Duodenal mucosa (tissue), 2 donors: ENCODE results near the gene BRINP1.

ENCODE experiments used
- H3K27ac ChIP-seq: one replicate; pipeline ENCODE4 v1.7.0; 2013; ENCODE audit warnings: low read depth, low read length
- H3K27me3 ChIP-seq, 2 donors: one replicate each; pipeline ENCODE4 v1.7.0; 2013; ENCODE audit warnings: low read length in 2 of 2, control low read depth in 1 of 2; ENCODE audit not compliant: insufficient read depth in 2 of 2, control insufficient read depth in 1 of 2
- H3K36me3 ChIP-seq, 2 donors: one replicate each; pipeline ENCODE4 v1.7.0; 2013; ENCODE audit warnings: low read length in 2 of 2, control low read depth in 1 of 2; ENCODE audit not compliant: insufficient read depth in 2 of 2, control insufficient read depth in 1 of 2
- H3K4me1 ChIP-seq, 2 donors: one replicate each; pipeline ENCODE4 v1.7.0; 2013; ENCODE audit warnings: low read length in 2 of 2, control low read depth in 1 of 2; ENCODE audit not compliant: insufficient read depth in 2 of 2, control insufficient read depth in 1 of 2
- H3K4me3 ChIP-seq, 2 donors: one replicate each; pipeline ENCODE4 v1.7.0; 2013; ENCODE audit warnings: low read length in 2 of 2, low read depth in 1 of 2
- H3K9ac ChIP-seq, 2 donors: one replicate each; pipeline ENCODE4 v1.7.0; 2013; ENCODE audit warnings: low read length in 2 of 2, low read depth in 1 of 2
- H3K9me3 ChIP-seq, 2 donors: one replicate each; pipeline ENCODE4 v1.7.0; 2013; ENCODE audit warnings: low read length in 2 of 2, control low read depth in 1 of 2; ENCODE audit not compliant: control insufficient read depth in 1 of 2

BRINP1 gene

DNA sequence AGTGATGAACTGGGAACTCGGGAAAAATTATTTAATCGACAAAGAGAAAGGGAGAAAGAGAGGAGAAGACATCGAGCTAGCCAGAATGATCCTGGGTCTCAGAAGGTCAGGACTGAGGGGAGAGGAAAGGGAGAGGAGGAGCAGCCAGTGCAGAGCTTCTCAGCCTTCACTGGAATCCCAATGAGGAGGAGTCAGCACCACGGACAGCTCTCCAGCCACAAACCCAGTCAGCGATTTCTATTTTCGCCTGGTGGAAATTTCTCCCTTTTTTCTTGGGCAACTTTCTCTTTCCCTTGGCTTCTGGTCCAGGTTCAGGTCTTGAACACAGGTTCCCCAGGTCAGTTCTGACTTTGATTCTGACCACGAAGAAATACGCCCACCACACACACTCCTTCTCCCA lies 1.6 kb upstream of the BRINP1 start:
- Histone ChIP-seq H3K4me1 (no peaks in the 10 kb centered on the region), H3K9me3 (no peaks in the 10 kb centered on the region), H3K27me3 (peaks cover 14 to 18% of the 10 kb centered on the region in 2 donors), H3K36me3 (no peaks in the 10 kb centered on the region), H3K27ac (no peak overlapping the region), H3K4me3 (no peak overlapping the region), H3K9ac (no peak overlapping the region)

DNA sequence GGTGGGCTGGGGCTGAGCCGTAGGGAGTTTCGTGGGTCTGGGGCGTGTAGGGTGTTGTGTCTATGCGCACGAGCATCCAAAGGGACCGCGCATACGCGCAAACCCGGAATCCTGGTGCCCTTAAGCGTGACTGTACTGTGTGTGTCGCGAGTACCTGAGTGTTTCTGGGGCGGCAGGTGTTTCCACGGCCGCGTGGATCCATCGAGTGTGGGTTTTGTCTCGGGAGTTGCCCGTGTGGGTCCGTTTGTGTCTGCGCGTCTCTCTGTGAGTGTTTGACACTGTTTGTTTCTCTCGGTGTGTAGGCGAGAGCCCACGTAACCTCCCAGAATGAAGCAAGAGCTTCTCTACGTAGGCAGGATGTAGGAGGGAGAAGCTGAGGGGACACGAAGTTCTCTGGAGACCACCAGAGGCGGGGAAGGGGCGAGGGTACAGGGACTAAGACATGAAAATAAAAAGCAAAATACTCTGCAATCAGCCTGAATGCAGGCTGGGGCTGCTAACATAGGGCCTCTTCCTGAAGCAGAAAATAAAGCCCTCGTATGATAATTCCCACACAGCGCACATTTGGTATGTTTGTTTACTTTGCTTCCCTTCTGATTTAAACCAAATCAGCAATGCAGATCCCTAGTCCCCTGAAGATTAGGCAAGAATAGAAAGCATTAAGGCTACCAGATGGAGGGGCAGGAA lies 588 bp upstream of the BRINP1 start:
- Histone ChIP-seq H3K4me3 (no peak overlapping the region), H3K36me3 (no peaks in the 10 kb centered on the region), H3K9me3 (no peaks in the 10 kb centered on the region), H3K27ac (no peak overlapping the region), H3K27me3 (peaks cover 14 to 18% of the 10 kb centered on the region in 2 donors), H3K9ac (no peak overlapping the region), H3K4me1 (no peaks in the 10 kb centered on the region)

DNA sequence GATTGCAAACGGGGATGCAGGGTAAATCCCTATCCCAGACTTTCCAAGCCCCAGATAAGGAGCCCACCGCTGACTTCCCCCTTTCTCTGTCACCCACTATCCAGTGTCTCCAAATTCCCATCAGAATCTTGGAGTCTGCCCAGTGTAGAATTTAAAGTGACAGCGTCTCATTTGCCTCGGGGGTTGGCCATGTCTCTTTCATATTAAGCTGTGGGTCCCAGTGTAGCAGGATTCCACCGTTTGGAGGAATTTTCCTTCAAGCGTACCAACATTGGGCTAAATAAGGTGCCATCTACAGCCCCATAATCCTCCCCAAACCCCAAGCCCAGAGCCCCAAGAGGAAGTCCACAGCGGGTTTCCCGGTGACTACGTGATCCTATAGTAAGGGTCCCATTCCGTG lies 1.1 kb downstream of the BRINP1 start:
- Histone ChIP-seq H3K27me3 (peaks cover 14 to 18% of the 10 kb centered on the region in 2 donors), H3K9me3 (no peaks in the 10 kb centered on the region), H3K27ac (no peak overlapping the region), H3K36me3 (no peaks in the 10 kb centered on the region), H3K4me1 (no peaks in the 10 kb centered on the region), H3K9ac (no peak overlapping the region), H3K4me3 (no peak overlapping the region)

DNA sequence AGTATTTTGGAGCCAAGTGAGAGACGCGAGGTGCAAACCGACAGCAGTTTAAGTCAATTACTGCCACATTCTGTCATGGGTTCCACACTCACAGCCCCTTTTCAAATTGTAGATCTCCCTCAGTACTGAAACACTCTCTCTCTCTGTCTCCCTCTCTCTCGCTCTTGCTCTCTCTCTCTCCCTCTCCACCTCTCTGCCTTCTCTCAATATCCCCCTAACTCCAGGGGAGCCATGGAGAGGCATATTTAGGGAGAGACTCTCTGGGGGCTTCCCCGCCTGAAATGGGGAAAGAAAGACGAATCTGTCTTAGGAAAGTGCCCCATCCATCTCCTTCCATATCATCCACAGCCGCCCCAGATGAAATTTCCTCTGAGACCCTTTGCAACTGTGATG lies 1.6 kb downstream of the BRINP1 start:
- H3K27me3 ChIP-seq = peaks cover 14 to 18% of the 10 kb centered on the region in 2 donors
- H3K9ac ChIP-seq = no peak overlapping the region
- no peaks in the 10 kb centered on the region for H3K9me3 ChIP-seq
- no peak overlapping the region for H3K27ac ChIP-seq
- no peaks in the 10 kb centered on the region for H3K4me1 ChIP-seq
- H3K4me3 ChIP-seq = no peak overlapping the region
- H3K36me3 ChIP-seq = no peaks in the 10 kb centered on the region

DNA sequence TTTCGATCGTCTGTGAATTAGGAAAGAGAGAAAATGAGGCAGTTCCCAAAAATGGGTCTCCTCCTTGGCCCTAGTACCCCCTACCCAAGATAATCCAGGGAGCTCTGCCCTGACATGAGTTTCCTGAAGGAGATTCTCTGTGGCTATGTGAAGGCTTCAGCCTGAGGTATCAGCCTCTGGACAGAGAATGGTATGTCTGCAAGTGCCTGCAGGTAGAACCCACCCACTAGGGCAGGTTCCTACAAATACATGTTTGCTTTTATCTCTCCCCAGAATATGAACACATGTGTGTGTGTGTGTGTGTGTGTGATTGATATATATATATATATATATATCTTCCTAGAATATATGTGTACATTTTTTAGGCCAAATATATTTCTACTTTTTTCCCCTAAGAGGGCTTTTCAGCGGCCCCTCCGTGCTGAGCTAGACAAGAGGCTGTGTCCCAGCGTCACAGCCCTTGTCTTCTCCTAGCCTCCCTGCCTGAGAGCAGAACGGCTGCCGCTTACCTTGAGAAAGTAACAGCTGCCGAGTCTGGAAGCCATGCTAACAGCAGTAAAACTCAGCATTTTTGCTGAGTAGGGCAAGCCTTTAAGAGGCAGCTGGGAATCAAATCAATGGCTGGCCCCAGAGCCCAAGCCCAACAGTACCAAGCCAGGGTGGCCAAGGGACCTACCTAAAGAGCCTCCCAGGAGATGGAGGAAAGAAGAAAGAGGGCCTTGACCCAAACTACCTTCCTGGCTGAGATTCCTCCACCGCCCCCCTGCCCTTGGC lies 2.1 kb downstream of the BRINP1 start:
- Histone ChIP-seq H3K4me3 (no peak overlapping the region), H3K36me3 (no peaks in the 10 kb centered on the region), H3K27me3 (peaks cover 14 to 18% of the 10 kb centered on the region in 2 donors), H3K9me3 (no peaks in the 10 kb centered on the region), H3K27ac (no peak overlapping the region), H3K9ac (no peak overlapping the region), H3K4me1 (no peaks in the 10 kb centered on the region)

DNA sequence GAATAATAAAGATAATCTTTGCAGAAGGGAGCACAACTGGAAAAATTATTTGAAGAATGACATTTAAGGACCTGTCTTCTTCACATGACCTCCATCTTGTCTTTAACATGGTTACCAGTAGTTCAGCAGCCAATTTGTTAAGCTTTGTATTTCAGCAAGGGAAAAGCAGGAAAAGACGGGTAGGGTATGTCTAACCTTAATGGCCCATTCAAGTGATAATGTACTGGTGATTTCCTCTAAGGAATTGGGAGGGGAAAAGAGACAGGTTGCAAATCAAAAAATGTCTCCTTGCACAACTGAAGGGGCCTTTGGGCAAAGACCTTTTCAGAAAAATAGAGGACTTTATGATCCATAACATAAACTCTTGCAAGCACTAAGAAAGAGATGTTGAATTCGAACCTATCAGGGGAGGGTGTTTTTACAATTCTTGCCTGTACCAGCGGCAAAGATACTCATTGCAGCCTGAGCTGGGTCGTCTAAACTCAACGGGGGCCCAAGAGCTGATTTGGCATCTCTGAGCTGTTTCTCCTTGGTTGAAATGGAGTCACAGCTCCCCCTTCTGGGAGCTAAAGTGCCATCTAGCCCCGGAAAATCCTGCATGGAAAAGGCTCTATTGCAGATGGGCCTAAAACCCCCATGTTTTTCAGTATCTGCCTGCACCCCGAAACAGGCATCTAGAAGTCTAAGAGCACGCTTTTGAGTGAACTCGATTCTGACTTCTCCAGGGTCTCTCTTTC lies 3.8 kb downstream of the BRINP1 start:
- no peak overlapping the region for H3K9ac ChIP-seq
- no peak overlapping the region for H3K27ac ChIP-seq
- H3K27me3 ChIP-seq = peaks cover 14 to 18% of the 10 kb centered on the region in 2 donors
- H3K9me3 ChIP-seq = no peaks in the 10 kb centered on the region
- H3K36me3 ChIP-seq = no peaks in the 10 kb centered on the region
- H3K4me3 ChIP-seq = no peak overlapping the region
- no peaks in the 10 kb centered on the region for H3K4me1 ChIP-seq

DNA sequence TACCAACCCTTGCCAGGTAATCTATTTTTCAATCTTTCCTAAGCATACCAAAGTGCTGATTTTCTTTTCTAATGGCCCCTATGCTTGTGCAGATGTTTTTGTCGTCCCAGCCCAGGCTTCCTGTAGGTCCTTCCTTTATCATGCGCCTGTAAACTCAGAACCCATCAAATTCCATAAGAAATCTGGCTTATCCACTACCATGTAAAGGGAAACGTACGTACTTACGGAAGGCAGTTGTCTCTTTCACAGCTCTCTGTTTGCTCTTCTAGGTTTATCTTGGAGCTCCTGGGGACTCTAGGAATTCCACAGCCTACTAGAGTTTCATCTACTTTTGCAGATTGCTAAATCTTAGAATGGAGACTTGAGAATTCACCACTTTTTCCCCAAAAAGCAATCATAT lies 9.0 kb downstream of the BRINP1 start:
- no peaks in the 10 kb centered on the region for H3K4me1 ChIP-seq
- no peak overlapping the region for H3K4me3 ChIP-seq
- no peak overlapping the region for H3K27ac ChIP-seq
- H3K27me3 ChIP-seq = no peaks in the 10 kb centered on the region
- H3K36me3 ChIP-seq = no peaks in the 10 kb centered on the region
- no peaks in the 10 kb centered on the region for H3K9me3 ChIP-seq
- no peak overlapping the region for H3K9ac ChIP-seq

DNA sequence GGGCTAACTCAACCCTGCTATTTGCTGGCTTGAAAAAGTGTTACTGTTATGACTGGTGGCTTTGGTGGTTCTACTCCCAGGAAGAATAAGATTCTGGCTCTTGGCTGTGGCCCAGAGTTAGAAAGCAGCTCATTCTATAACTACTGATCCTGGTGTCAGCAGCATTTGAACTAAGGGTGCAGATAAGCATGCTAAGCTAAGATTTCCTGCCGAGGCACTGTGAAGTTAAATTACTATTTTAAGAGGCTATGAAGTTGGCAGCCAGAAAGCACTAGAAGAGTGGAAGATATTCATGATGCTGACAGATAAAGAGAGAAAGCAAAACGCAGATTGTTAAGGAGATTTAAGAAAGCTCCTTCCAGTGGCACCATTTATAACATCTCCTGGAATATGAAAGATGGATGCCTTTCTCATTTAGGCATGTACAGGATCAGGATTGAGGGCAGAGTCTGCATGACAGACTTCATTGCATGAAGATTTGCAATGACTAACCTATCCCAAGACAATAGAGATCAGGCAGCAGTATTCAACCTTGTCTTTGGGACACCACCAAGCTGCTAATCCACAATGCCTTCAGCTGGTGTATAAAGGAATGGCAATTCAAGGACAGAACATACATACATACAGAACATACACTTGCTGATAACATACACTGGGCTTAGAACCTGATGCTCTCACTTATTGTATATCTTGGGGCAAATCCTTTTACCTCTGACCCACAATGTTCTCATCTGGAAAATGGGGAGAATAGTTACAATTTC lies 11.7 kb downstream of the BRINP1 start:
- H3K4me3 ChIP-seq = no peak overlapping the region
- H3K27me3 ChIP-seq = no peaks in the 10 kb centered on the region
- no peak overlapping the region for H3K9ac ChIP-seq
- H3K27ac ChIP-seq = no peak overlapping the region
- no peaks in the 10 kb centered on the region for H3K4me1 ChIP-seq
- H3K9me3 ChIP-seq = no peaks in the 10 kb centered on the region
- H3K36me3 ChIP-seq = no peaks in the 10 kb centered on the region

DNA sequence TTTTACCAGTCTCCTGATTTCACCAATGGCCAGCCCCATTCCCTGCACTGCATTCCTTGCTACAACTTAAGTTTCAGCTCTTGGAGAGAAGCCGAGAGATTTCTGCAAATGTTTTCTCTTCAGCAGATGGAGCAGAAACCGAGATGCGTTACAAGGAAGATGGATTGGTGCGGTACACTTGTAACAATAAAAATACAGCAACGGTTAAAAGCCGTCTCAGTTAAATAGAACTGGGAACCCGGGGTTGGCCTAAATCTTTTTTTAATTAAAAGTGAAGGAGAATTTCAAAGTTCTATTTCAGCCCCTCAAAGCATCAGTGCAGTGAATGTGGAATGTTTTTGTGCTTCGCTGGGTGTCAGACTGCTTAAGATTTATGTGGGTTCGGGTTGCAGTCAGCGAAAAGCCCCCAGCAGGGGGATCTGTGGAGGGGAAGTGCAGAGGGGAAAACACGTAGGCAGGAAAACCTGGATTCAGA lies 19.8 kb downstream of the BRINP1 start:
- Histone ChIP-seq H3K4me1 (no peaks in the 10 kb centered on the region), H3K9ac (no peak overlapping the region), H3K36me3 (no peaks in the 10 kb centered on the region), H3K27me3 (no peaks in the 10 kb centered on the region), H3K9me3 (no peaks in the 10 kb centered on the region), H3K4me3 (no peak overlapping the region), H3K27ac (no peak overlapping the region)
